Effector memory CD4-positive, alpha-beta T cell (primary cell): ENCODE results near the gene GNG2.

Source experiments
- DNase-seq, 3 donors: peaks; one replicate each; pipeline ENCODE4 v3.0.0-alpha.2; 2020
- H3K27ac ChIP-seq: 2 replicates; pipeline ENCODE4 v1.7.0; 2013; ENCODE audit warnings: mild to moderate bottlenecking, low read length, moderate library complexity; ENCODE audit not compliant: insufficient read depth, poor library complexity, severe bottlenecking
- H3K27me3 ChIP-seq: replicated peaks from 2 replicates; pipeline ENCODE4 v1.7.0; 2013; ENCODE audit warnings: mild to moderate bottlenecking, low read length; ENCODE audit not compliant: insufficient read depth, control insufficient read depth, poor library complexity, severe bottlenecking
- H3K36me3 ChIP-seq: 2 replicates; pipeline ENCODE4 v1.7.0; 2013; ENCODE audit warnings: mild to moderate bottlenecking, low read length, moderate library complexity; ENCODE audit not compliant: control insufficient read depth, insufficient read depth
- H3K4me1 ChIP-seq: 2 replicates; pipeline ENCODE4 v1.7.0; 2013; ENCODE audit warnings: low read length, mild to moderate bottlenecking; ENCODE audit not compliant: control insufficient read depth, insufficient read depth, poor library complexity, severe bottlenecking
- H3K4me3 ChIP-seq: 2 replicates; pipeline ENCODE4 v1.7.0; 2013; ENCODE audit warnings: low read length, low read depth, mild to moderate bottlenecking; ENCODE audit not compliant: insufficient read depth, poor library complexity, severe bottlenecking
- H3K9me3 ChIP-seq: 2 replicates; pipeline ENCODE4 v1.7.0; 2013; ENCODE audit warnings: mild to moderate bottlenecking, low read length, moderate library complexity; ENCODE audit not compliant: control insufficient read depth

GNG2 gene

GRCh38 chr14:51998348-51998747, 137.9 kb downstream of the GNG2 start:
- H3K27ac ChIP-seq: no peak overlapping the region
- H3K4me3 ChIP-seq: no peak overlapping the region
- peaks cover 61% of the 10 kb centered on the region for H3K36me3 ChIP-seq
- H3K27me3 ChIP-seq: no peaks in the 10 kb centered on the region
- no peak for DNase-seq
- no peaks in the 10 kb centered on the region for H3K4me1 ChIP-seq
- H3K9me3 ChIP-seq: no peaks in the 10 kb centered on the region

GRCh38 chr14:51999084-51999483, 138.7 kb downstream of the GNG2 start:
- Histone ChIP-seq H3K36me3 (peaks cover 62% of the 10 kb centered on the region), H3K4me1 (no peaks in the 10 kb centered on the region), H3K27ac (no peak overlapping the region), H3K4me3 (no peak overlapping the region), H3K9me3 (no peaks in the 10 kb centered on the region), H3K27me3 (no peaks in the 10 kb centered on the region)
- no peak for DNase-seq

- Histone ChIP-seq H3K27me3 (no peaks in the 10 kb centered on the region), H3K36me3 (peaks cover 61% of the 10 kb centered on the region), H3K27ac (no peak overlapping the region), H3K9me3 (no peaks in the 10 kb centered on the region), H3K4me3 (no peak overlapping the region), H3K4me1 (no peaks in the 10 kb centered on the region)
- DNase-seq: no peak
These were observed 139.7 kb downstream of the GNG2 start for GRCh38 chr14:52000019-52000582.

GRCh38 chr14:52000696-52001095, 140.3 kb downstream of the GNG2 start:
- H3K4me1 ChIP-seq: no peaks in the 10 kb centered on the region
- H3K9me3 ChIP-seq: no peaks in the 10 kb centered on the region
- peaks cover 60% of the 10 kb centered on the region for H3K36me3 ChIP-seq
- H3K4me3 ChIP-seq: no peak overlapping the region
- no peak overlapping the region for H3K27ac ChIP-seq
- DNase-seq: no peak
- H3K27me3 ChIP-seq: no peaks in the 10 kb centered on the region

- Histone ChIP-seq H3K9me3 (no peaks in the 10 kb centered on the region), H3K36me3 (peaks cover 70% of the 10 kb centered on the region), H3K4me3 (no peak overlapping the region), H3K27ac (no peak overlapping the region), H3K4me1 (no peaks in the 10 kb centered on the region), H3K27me3 (no peaks in the 10 kb centered on the region)
- DNase-seq: no peak
These were observed 142.1 kb downstream of the GNG2 start for GRCh38 chr14:52002542-52002941.

- Histone ChIP-seq H3K27me3 (no peaks in the 10 kb centered on the region), H3K4me1 (no peaks in the 10 kb centered on the region), H3K27ac (no peak overlapping the region), H3K36me3 (peaks cover 77% of the 10 kb centered on the region), H3K9me3 (no peaks in the 10 kb centered on the region), H3K4me3 (no peak overlapping the region)
- DNase-seq: no peak
These were observed 142.9 kb downstream of the GNG2 start for GRCh38 chr14:52003324-52003723.

GRCh38 chr14:52005625-52006024, 145.2 kb downstream of the GNG2 start:
- Histone ChIP-seq H3K27ac (no peak overlapping the region), H3K27me3 (no peaks in the 10 kb centered on the region), H3K4me1 (no peaks in the 10 kb centered on the region), H3K4me3 (no peak overlapping the region), H3K36me3 (peaks cover 82% of the 10 kb centered on the region), H3K9me3 (no peaks in the 10 kb centered on the region)
- no peak for DNase-seq

GRCh38 chr14:52006361-52006760, 145.9 kb downstream of the GNG2 start:
- Histone ChIP-seq H3K27me3 (no peaks in the 10 kb centered on the region), H3K36me3 (peaks cover 83% of the 10 kb centered on the region), H3K4me3 (no peak overlapping the region), H3K27ac (no peak overlapping the region), H3K4me1 (no peaks in the 10 kb centered on the region), H3K9me3 (no peaks in the 10 kb centered on the region)
- DNase-seq: no peak

- no peaks in the 10 kb centered on the region for H3K9me3 ChIP-seq
- DNase-seq: no peak
- no peaks in the 10 kb centered on the region for H3K27me3 ChIP-seq
- peaks cover 77% of the 10 kb centered on the region for H3K36me3 ChIP-seq
- H3K27ac ChIP-seq: no peak overlapping the region
- H3K4me1 ChIP-seq: no peaks in the 10 kb centered on the region
- H3K4me3 ChIP-seq: no peak overlapping the region
These were observed 146.8 kb downstream of the GNG2 start for GRCh38 chr14:52007211-52007610.

- no peak for DNase-seq
- H3K36me3 ChIP-seq: peaks cover 73% of the 10 kb centered on the region
- H3K9me3 ChIP-seq: no peaks in the 10 kb centered on the region
- H3K27ac ChIP-seq: no peak overlapping the region
- H3K4me1 ChIP-seq: no peaks in the 10 kb centered on the region
- H3K4me3 ChIP-seq: no peak overlapping the region
- no peaks in the 10 kb centered on the region for H3K27me3 ChIP-seq
These were observed 147.2 kb downstream of the GNG2 start for GRCh38 chr14:52007637-52008036.
